Measurements from ENCODE around the gene TFDP3.

The TFDP3 gene

GRCh38 chrX:133218329-133218728 is at the start of gene TFDP3:
Gene TFDP3 (minus strand): TSS chrX:133218354. CDS start chrX:133218259, 95 bp downstream.
- no peak for FAIRE-seq

DNA sequence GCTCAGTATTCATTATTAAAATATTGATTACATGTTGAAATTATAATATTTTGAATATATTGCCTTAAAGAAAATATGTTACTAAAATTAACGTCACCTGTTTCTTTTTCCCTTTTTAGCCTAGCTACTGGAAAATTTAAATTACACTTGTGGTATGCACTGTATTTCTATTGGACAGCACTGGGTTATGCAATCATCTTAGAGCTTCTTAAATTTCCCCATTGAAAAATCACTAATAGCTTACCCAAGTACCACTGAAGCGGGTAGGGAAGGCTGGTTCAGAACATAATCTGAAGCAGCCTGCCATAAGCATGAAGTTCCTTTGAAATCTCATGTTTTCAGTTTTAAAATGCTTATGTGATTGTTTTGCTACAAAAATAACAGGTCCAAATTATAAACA is 49.5 kb upstream of the TFDP3 start:
- no peak for FAIRE-seq

DNA sequence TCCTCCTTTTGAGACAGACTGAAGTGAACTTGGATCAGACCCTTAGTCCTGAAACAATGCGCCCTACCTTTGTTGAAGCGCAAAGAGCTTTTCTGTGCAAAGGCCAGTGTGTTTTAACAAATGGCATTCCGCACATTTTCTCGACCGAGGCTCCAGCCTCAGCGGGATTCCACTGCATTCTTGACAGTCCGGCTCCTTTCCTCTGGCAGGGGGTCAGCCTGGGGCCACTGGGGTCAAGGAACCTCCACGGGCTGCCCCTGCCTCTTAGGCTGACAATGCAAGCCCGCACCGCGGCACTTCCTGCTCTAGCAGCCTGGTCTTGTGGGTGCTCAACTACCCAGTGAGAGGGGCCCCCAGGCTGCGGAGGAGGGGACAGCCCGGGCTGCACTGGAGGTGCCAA is 47.2 kb upstream of the TFDP3 start:
- no peak for FAIRE-seq

DNA sequence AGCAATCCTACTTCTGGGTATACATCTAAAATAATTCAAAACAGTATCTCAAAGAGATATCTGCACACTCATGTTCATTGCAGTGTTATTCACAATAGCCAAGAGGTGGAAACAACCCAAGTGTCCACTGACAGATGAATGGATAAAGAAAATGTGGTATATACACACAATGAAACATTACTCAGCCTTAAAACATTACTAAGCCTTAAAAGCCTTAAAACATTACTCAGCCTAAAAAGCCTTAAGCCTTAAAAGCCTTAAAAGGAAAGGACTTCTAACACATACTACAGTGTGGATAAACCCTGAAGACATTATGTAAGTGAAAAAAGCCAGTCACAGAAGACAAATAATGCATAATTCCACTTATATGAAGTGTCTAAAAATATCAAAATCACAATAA is 40.3 kb upstream of the TFDP3 start:
- no peak for FAIRE-seq

- FAIRE-seq, result no peak
Observed at GRCh38 chrX:133254666-133255065, 36.5 kb upstream of the TFDP3 start.

DNA sequence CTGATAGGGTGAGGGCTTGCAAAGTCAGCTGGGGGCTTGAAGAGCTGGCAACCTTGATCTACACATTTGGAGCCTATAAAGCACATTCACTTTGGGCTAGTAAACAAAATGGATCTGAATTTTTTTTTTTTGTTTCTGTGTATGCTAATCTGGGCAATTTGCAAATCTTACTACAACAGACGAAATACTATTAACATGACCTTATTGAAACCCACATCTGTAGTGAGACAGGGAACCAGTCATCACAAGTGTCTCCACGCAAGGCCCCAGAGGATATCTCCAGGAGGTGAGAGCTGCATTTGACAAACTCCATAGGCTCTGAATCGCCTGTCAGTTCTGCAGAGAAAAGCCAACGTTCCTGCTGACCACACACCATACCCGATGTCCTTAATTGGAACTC is 33.0 kb upstream of the TFDP3 start:
- no peak for FAIRE-seq

DNA sequence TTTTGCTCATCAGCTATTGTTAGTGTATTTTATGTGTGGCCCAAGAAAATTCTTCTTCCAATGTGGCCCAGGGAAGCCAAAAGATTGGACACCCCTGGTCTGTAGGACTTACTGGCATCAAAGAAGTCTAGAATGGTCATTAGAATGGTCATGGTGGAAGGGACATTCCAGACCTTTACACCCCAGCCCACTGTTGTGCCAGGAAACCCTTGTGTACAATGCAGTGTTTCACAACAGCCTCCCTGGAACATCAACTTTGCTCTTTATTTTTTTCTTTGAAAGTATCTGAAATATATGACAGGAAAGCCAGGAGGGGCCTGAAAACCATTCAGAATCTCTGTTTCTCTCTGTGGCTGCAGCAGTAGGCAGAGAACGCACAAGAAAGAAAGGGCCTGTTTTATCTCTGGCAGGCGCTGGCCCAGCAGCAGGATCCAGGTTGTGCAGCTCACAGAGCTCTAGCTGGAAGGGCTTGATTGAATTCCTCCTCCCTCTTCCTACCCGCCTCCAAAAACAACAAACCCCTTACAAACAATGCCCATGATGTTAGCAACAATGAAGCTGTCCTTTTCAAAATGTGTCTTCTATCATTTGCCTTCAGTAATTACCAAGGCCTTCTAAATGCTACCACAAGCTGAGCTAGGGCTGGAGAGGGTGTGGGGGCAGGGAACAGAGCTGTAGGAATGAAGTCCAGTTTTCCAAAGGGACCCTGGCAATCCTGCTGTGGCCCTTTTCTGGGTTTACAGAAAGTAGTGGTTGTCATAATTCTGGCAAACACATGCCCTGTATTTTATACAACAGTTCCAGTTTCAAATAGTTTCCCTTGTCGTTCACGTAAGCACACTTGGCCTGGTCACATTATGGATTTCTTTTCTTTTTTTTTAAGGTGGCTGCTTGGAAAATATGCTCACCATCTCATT is 32.3 kb upstream of the TFDP3 start:
- FAIRE-seq, result no peak

DNA sequence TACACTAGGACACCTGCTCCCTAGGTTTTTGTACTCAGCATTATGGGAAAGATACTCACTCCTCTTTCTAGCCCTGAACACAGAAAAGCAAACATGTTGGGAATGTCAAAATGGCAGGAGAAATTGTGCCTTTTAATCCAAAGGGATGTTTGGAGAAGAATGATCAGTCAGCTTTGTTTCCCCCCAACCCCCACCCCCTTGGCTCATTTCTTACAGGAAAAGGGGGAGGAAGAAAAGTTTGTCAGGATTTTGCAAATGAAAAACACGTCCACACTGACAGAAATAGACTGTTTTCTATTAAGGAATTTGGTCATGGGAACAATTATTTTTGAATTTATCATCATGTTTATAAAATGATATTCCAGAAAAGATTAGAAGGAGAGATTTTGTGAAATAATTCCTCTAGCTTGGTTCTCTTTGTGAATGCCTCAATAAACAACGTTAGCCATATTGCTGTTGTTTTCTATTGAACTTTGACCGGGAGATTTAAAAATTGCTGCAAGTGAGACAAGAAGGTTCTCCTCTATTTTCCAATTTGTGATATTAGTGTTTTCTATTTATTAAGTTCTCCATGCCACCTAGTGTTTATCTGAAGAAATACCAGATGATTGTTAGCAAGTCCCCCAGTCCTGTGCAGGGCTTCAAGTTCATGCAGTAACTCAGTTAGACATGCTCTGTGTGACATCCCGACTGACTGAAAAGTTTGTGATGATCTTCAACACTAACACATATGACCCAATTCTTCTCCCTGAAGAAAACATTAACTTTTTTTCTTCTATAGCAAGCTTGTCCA is 31.3 kb upstream of the TFDP3 start:
- FAIRE-seq, result no peak

- FAIRE-seq, result no peak
Observed at GRCh38 chrX:133248177-133248576, 30.0 kb upstream of the TFDP3 start.

- no peak for FAIRE-seq
Observed at GRCh38 chrX:133246921-133247320, 28.8 kb upstream of the TFDP3 start.

GRCh38 chrX:133235830-133236229 is 17.7 kb upstream of the TFDP3 start:
- no peak for FAIRE-seq

- no peak for FAIRE-seq
Observed at GRCh38 chrX:133232331-133232730, 14.2 kb upstream of the TFDP3 start.

DNA sequence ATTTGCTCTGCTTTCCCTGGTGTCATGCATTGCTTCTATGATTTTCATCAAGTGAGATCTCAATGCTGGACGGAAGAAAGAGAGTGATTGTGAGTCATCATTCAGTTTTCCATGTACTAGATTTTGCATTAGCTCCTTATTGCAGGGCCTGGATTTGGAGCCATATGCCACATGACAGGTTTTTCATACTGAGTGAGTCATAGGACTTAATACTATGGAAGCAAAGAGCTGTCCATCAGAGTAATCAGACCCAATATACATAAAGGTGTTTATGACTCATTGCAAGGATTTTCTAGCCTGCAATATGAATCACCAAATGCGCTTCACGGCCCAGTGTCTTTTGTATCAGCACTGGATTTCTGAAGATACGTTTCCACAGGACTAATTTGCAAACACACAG is 11.2 kb upstream of the TFDP3 start:
- FAIRE-seq, result no peak

DNA sequence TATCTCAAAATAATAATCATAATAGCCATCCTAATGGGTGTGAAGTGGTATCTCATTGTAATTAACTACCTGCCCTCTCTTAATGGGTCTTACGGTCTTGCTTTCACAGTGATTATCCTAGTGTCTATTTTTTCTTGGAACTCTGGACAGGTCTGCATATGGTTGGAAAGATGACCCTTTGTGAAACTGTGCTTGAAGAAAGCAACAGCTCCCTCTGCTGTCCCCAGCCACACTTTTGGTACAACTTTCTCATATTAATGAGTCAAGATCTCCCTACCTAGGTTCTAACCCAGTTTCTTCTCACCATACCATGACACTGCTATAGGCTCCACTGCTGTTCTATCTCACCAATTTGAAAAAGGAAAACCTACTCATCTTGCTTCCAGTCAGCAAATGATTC is 2.4 kb downstream of the TFDP3 start:
- no peak for FAIRE-seq

GRCh38 chrX:133215017-133215416 is 3.1 kb downstream of the TFDP3 start:
- no peak for FAIRE-seq

DNA sequence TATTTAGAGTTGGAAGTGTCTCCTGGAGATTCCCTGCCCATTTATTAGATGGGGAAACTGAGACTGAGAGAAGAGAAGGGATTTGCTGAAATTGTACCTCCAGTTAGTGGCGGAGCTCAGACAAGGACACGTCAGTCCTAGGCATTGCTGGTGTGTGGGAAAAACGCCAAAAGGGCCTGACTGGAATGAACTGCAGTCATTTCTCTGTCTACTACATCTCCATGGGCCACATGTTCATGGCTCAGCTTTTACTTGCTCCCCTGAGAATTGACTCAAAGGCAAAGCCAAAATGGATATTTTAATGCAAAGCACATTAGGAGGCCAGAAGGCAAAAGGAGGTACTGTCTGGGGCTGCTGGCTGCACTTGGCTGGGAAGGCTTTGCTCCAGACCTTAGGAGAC is 3.9 kb downstream of the TFDP3 start:
- no peak for FAIRE-seq

GRCh38 chrX:133213117-133213516 is 5.0 kb downstream of the TFDP3 start:
- no peak for FAIRE-seq

DNA sequence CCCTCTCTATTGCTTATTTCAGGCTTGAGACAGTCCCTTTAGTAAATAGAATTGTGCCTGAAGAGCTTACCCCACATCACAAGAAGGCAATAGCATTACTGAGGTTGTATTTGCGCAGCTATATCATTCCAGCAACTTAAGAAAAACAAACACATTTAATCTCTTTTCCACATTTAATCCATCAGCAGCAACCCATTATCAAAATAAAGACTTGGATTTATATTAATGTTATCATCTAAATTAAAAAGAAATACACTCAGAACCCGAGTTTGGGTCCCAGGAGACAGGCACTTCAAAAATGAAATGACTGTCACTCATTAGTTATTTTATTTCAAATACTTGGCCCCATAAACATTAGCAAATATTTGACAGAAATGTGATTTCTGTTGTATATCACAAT is 10.4 kb downstream of the TFDP3 start:
- FAIRE-seq, result no peak

DNA sequence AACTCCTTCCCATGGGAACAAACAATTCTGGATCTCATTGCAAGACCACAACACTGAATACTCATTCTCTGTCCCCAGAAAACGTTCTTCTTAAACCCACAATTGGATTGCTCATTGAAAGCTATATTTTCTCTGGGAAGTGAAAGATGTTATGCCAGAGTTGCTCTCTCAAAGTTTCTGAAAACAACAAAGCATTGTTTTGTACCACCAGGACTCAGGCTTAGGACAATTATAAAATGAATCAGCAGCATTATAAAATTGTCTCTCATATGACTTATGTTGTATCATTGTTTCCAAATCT is 26.5 kb downstream of the TFDP3 start:
- no peak for FAIRE-seq

DNA sequence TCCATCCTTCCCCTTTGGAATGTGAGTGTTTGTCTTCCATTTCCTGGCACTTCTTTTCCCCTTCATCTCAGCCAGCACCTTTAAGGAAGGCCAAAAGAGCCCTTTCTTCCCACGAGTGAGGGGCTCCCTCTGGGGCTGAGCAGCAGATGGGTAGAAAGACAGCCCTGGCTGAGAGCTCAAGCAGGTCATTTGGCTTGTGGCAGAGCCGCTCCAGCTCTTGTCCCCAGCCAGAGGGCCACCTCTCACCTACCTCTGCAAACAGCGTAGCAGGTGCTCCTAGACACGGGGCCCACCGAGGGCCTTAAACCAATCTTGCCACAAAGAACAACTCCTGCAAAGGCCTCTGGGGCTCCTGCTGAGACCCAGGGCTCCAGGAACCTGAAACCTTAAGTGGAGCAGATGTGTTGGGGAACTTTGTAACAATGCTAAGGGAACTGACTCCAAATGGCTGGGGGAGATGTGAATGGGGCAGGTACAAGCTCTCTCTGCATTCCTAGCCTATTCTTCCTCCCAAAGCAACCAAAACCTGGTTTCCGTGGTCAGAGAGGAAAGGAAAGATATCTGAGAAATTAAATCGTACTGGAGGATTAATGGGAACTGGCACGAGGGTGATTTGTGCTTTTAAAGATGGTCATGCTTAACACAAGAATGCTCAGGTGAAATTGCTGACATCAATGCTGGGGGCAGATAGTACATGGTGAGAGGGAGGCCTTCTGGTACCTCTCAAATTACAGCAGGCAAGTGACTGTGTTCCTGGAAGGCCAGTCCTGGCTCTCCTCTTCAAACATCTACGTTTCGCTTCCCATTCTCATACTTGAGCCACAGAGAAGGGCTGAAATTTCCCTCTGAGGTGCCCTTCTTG is 27.0 kb downstream of the TFDP3 start:
- no peak for FAIRE-seq

DNA sequence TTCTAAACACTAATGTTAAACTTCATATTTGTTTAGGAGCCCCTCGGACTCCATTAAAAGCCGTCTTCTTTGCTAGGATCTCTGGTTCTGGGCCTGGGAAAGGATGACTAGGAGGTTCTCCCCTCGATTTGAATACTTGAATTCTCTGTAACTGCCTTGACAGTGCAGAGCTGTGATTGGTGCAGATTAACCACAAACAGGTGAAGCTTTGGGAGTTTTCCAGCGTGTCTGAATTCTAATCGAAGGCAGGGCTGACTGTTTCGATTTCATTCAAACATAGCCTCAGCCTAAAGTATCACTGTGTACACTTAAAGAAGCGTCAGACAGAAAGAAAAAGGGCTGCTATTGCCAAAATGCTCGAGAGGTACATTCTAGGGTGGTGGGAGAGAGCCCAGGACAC is 29.0 kb downstream of the TFDP3 start:
- FAIRE-seq, result no peak

DNA sequence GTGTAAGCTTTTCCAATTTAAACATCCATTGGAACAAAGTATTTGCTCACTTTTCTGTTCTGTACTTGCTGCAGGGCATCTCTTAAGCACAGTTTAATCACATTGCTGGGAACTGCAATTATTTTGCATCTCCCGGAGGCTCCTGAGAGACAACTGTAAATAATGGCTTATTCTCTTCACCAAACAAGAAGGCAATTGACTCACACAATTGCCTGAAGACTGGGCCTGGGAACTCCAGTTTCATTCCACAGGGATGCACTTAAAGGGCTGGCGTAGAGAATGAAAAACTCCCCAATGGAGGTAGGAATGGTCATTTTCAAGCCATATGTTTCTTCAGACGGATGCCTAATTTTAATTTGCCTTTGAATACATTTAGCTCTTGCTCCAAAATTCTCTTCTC is 29.5 kb downstream of the TFDP3 start:
- FAIRE-seq, result no peak

DNA sequence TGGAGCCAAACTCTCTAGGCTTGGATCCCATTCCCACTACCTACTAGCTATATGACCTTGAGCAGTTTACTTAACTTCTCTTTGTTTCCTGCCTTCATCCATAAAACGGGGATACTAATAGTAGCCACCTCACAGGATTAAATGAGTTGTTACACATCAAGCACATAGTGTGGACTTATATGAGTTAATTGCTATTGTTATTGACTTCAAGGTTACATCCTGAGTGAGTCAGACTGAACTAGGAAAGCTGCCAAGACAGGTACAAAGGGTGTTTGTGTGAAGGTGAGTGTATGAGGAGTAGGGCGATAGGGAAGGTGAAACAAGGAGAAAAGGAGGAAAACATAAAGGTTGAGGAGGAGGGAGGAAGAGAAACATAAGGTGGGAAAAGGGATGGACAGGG is 32.2 kb downstream of the TFDP3 start:
- FAIRE-seq, result no peak
